Superior temporal gyrus (tissue), 1 donor: ENCODE data around the gene RAB6A.
"Not testable (repeated sequence)": the region's sequence is repeated elsewhere in the genome, so short reads cannot be mapped to it uniquely, and the experiment has no call there.

Experiments used
- DNase-seq: peaks from one replicate; pipeline ENCODE4 v3.0.0-alpha.2; 2016; ENCODE audit errors: extremely low spot score

RAB6A gene

GRCh38 chr11:73762732-73763131, 1.9 kb upstream of the RAB6A start:
- no peak for DNase-seq

GRCh38 chr11:73761403-73761945, 600 bp upstream of the RAB6A start:
- DNase-seq = no peak

- DNase-seq = peak; percentile 27
These were observed 667 bp downstream of the RAB6A start for GRCh38 chr11:73760135-73760678.

GRCh38 chr11:73759610-73760134, 1.2 kb downstream of the RAB6A start:
- DNase-seq = peak; percentile 51

- no peak for DNase-seq
These were observed 2.4 kb downstream of the RAB6A start for GRCh38 chr11:73758451-73758850.

- DNase-seq = no peak
These were observed 3.3 kb downstream of the RAB6A start for GRCh38 chr11:73757598-73757997.

- DNase-seq = no peak
These were observed 5.2 kb downstream of the RAB6A start for GRCh38 chr11:73755670-73756069.

- DNase-seq = no peak
These were observed 6.9 kb downstream of the RAB6A start for GRCh38 chr11:73753938-73754337.

- no peak for DNase-seq
These were observed 8.0 kb downstream of the RAB6A start for GRCh38 chr11:73752903-73753302.

- DNase-seq = no peak
These were observed 8.5 kb downstream of the RAB6A start for GRCh38 chr11:73752216-73752867.

- not testable (repeated sequence) for DNase-seq
These were observed 10.0 kb downstream of the RAB6A start for GRCh38 chr11:73750862-73751261.

GRCh38 chr11:73750228-73750627, 10.6 kb downstream of the RAB6A start:
- DNase-seq = no peak

GRCh38 chr11:73749118-73749517, 11.8 kb downstream of the RAB6A start:
- no peak for DNase-seq

- DNase-seq = no peak
These were observed 12.6 kb downstream of the RAB6A start for GRCh38 chr11:73748300-73748699.

GRCh38 chr11:73747762-73748161, 13.1 kb downstream of the RAB6A start:
- no peak for DNase-seq

- DNase-seq = no peak
These were observed 14.2 kb downstream of the RAB6A start for GRCh38 chr11:73746701-73747100.

GRCh38 chr11:73743045-73743444, 17.8 kb downstream of the RAB6A start:
- no peak for DNase-seq

GRCh38 chr11:73735959-73736358, 24.9 kb downstream of the RAB6A start:
- DNase-seq = not testable (repeated sequence)

GRCh38 chr11:73734993-73735392, 25.9 kb downstream of the RAB6A start:
- DNase-seq = no peak

GRCh38 chr11:73734011-73734410, 26.9 kb downstream of the RAB6A start:
- DNase-seq = not testable (repeated sequence)

GRCh38 chr11:73732936-73733335, 27.9 kb downstream of the RAB6A start:
- DNase-seq = not testable (repeated sequence)

- peak; percentile 63 for DNase-seq
These were observed 31.2 kb downstream of the RAB6A start for GRCh38 chr11:73729594-73730206.

- DNase-seq = no peak
These were observed 32.9 kb downstream of the RAB6A start for GRCh38 chr11:73728000-73728399.
